Neural cell (in vitro differentiated cells): Measurements from ENCODE around the gene PRKCA. TPM values are rescaled to one million over a fixed set of nuclear protein-coding genes. Genes with fewer than 3 reads are reported as not detected.

Experiments
- H2AFZ ChIP-seq: fragments of 200-600, 300-800 bp; sonication (generic), shearing (Covaris generic); 2 replicates; pipeline ENCODE4 v1.6.0; 2014; ENCODE audit warnings: low read depth, mild to moderate bottlenecking, antibody characterized with exemption, low read length, moderate library complexity
- H3F3A ChIP-seq: fragments of 200-600 bp; shearing (Covaris generic); 2 replicates; pipeline ENCODE4 v1.6.1; 2016; ENCODE audit warnings: mild to moderate bottlenecking, moderate library complexity, mixed read lengths, antibody characterized with exemption, low read length; ENCODE audit not compliant: insufficient read depth, poor library complexity, severe bottlenecking
- H3K27ac ChIP-seq: fragments of 200-600, 300-800 bp; sonication (generic), shearing (Covaris generic); 2 replicates; pipeline ENCODE4 v1.5.1; 2014; ENCODE audit warnings: mild to moderate bottlenecking, low read length, moderate library complexity
- H3K27me3 ChIP-seq: fragments of 300-800, 200-600 bp; sonication (generic), shearing (Covaris generic); 2 replicates; pipeline ENCODE4 v1.6.0; 2014; ENCODE audit warnings: mild to moderate bottlenecking, low read depth, low read length, moderate library complexity; ENCODE audit not compliant: insufficient read depth
- H3K36me3 ChIP-seq: fragments of 300-800, 200-600 bp; sonication (generic), shearing (Covaris generic); 2 replicates; pipeline ENCODE4 v1.5.1; 2014; ENCODE audit warnings: mild to moderate bottlenecking, antibody characterized with exemption, low read length, moderate library complexity; ENCODE audit not compliant: insufficient read depth
- H3K4me2 ChIP-seq: fragments of 300-800, 200-600 bp; sonication (generic), shearing (Covaris generic); 2 replicates; pipeline ENCODE4 v1.6.0; 2014; ENCODE audit warnings: mild to moderate bottlenecking, low read length
- H3K4me3 ChIP-seq: fragments of 300-800, 200-600 bp; sonication (generic), shearing (Covaris generic); 2 replicates; pipeline ENCODE4 v1.5.1; 2014; ENCODE audit warnings: mild to moderate bottlenecking, low read length, moderate library complexity
- H3K79me2 ChIP-seq: fragments of 200-600 bp; shearing (Covaris generic); replicated peaks from 2 replicates; pipeline ENCODE4 v1.6.0; 2014; ENCODE audit warnings: mild to moderate bottlenecking, low read length, moderate library complexity; ENCODE audit not compliant: insufficient read depth
- H3K9ac ChIP-seq: fragments of 300-800, 200-600 bp; sonication (generic), shearing (Covaris generic); 2 replicates; pipeline ENCODE4 v1.6.1; 2016; ENCODE audit warnings: mild to moderate bottlenecking, low read length, mixed read lengths
- H3K9me2 ChIP-seq: fragments of 200-600 bp; shearing (Covaris generic); 2 replicates; pipeline ENCODE4 v1.6.1; 2016; ENCODE audit warnings: mild to moderate bottlenecking, low read length, mixed read lengths; ENCODE audit not compliant: insufficient read depth
- H3K9me3 ChIP-seq: fragments of 200-600, 300-800 bp; sonication (generic), shearing (Covaris generic); 2 replicates; pipeline ENCODE4 v1.6.1; 2016; ENCODE audit warnings: mild to moderate bottlenecking, mixed run types, low read length, moderate library complexity, mixed read lengths
- H4K20me1 ChIP-seq: fragments of 200-600 bp; shearing (Covaris generic); 2 replicates; pipeline ENCODE4 v1.6.1; 2016; ENCODE audit warnings: mild to moderate bottlenecking, mixed run types; ENCODE audit not compliant: insufficient read depth
- CTCF ChIP-seq: fragments of 450-650 bp; IDR thresholded peaks from 2 replicates; pipeline ENCODE4 v1.5.1; 2014; ENCODE audit warnings: antibody characterized with exemption, mild to moderate bottlenecking, moderate library complexity; ENCODE audit not compliant: poor library complexity, severe bottlenecking
- EP300 ChIP-seq: fragments of 450-650 bp; conservative IDR thresholded peaks from 2 replicates; pipeline ENCODE4 v1.6.1; 2014; ENCODE audit warnings: antibody characterized with exemption, mild to moderate bottlenecking, moderate library complexity; ENCODE audit not compliant: poor library complexity, severe bottlenecking
- EZH2 ChIP-seq: fragments of 200-600, 300-800 bp; shearing (Covaris generic), sonication (generic); IDR thresholded peaks from 2 replicates; pipeline ENCODE4 v1.6.1; 2014; ENCODE audit warnings: antibody characterized with exemption, low read length, borderline replicate concordance, mild to moderate bottlenecking; ENCODE audit not compliant: insufficient read depth, poor library complexity, severe bottlenecking
- MXI1 ChIP-seq: fragments of 450-650 bp; conservative IDR thresholded peaks from 2 replicates; pipeline ENCODE4 v1.6.1; 2014; ENCODE audit warnings: antibody characterized with exemption, mild to moderate bottlenecking; ENCODE audit not compliant: poor library complexity, severe bottlenecking
- POLR2AphosphoS5 ChIP-seq: IDR thresholded peaks from 2 replicates; pipeline ENCODE4 v1.6.1; 2012
- RAD21 ChIP-seq: fragments of 450-650 bp; conservative IDR thresholded peaks from 2 replicates; pipeline ENCODE4 v1.6.1; 2014; ENCODE audit warnings: antibody characterized with exemption, mild to moderate bottlenecking, moderate library complexity
- REST ChIP-seq: IDR thresholded peaks from 2 replicates; pipeline ENCODE4 v1.6.1; 2012; ENCODE audit warnings: borderline replicate concordance
- SMC3 ChIP-seq: fragments of 450-650 bp; conservative IDR thresholded peaks from 2 replicates; pipeline ENCODE4 v1.6.1; 2014; ENCODE audit warnings: antibody characterized with exemption, mild to moderate bottlenecking, moderate library complexity; ENCODE audit not compliant: poor library complexity
- TAF1 ChIP-seq: IDR thresholded peaks from 2 replicates; pipeline ENCODE4 v1.6.1; 2012; ENCODE audit warnings: low read depth
- polyA plus RNA-seq: library from polyadenylated mRNA; depleted of rRNA; stranded (reverse); fragments of >200 nt; gene quantifications from 2 replicates; pipeline ENCODE4 v1.2.3, GENCODE V29; 2014

The PRKCA gene
- polyA plus RNA-seq, 1 donor from 2014 or later, result 5.9 TPM

GRCh38 chr17:66285149-66285548 is 17.3 kb upstream of the PRKCA start:
- Histone ChIP-seq H2AFZ (no peak overlapping the region), H3K9ac (no peak overlapping the region), H4K20me1 (no peaks in the 10 kb centered on the region), H3K27me3 (no peaks in the 10 kb centered on the region), H3K9me2 (no peaks in the 10 kb centered on the region), H3K9me3 (no peaks in the 10 kb centered on the region), H3K4me2 (no peak overlapping the region), H3K27ac (no peak overlapping the region), H3F3A (no peaks in the 10 kb centered on the region), H3K36me3 (no peaks in the 10 kb centered on the region), H3K79me2 (no peaks in the 10 kb centered on the region), H3K4me3 (no peak overlapping the region)
- TF ChIP-seq CTCF, result no peak
- no peak for TF ChIP-seq POLR2AphosphoS5
- no peak for TF ChIP-seq MXI1

- H3K9ac ChIP-seq, result no peak overlapping the region
- H3F3A ChIP-seq, result no peaks in the 10 kb centered on the region
- H3K27ac ChIP-seq, result no peak overlapping the region
- H3K27me3 ChIP-seq, result no peaks in the 10 kb centered on the region
- no peak overlapping the region for H3K4me3 ChIP-seq
- TF ChIP-seq EZH2 (no peak), SMC3 (no peak), MXI1 (no peak), POLR2AphosphoS5 (no peak), CTCF (no peak), TAF1 (no peak), REST (no peak), RAD21 (no peak), EP300 (no peak)
- H3K79me2 ChIP-seq, result no peaks in the 10 kb centered on the region
- no peaks in the 10 kb centered on the region for H3K9me2 ChIP-seq
- no peaks in the 10 kb centered on the region for H4K20me1 ChIP-seq
- no peak overlapping the region for H2AFZ ChIP-seq
- no peaks in the 10 kb centered on the region for H3K9me3 ChIP-seq
- no peak overlapping the region for H3K4me2 ChIP-seq
- H3K36me3 ChIP-seq, result no peaks in the 10 kb centered on the region
These were observed 14.5 kb upstream of the PRKCA start for GRCh38 chr17:66287911-66288310.
